Upper lobe of left lung (tissue), 4 donors: ENCODE data around the gene EPS15.

ENCODE experiments used
- EP300 ChIP-seq, 4 donors: sonication (generic); formaldehyde crosslinking; IDR thresholded peaks; one replicate each; pipeline ENCODE4 v1.5.1; 2017; ENCODE audit warnings: antibody characterized with exemption in 4 of 4, control low read depth in 2 of 4
- POLR2A ChIP-seq, 4 donors: fragments of 450-650 bp; IDR thresholded peaks; one replicate each; pipeline ENCODE4 v1.5.1; 2016 to 2017; ENCODE audit warnings: antibody characterized with exemption in 4 of 4, mild to moderate bottlenecking in 2 of 4
- POLR2AphosphoS5 ChIP-seq, 2 donors: sonication (generic); formaldehyde crosslinking; IDR thresholded peaks; one replicate each; pipeline ENCODE4 v1.5.1; 2017; ENCODE audit warnings: antibody characterized with exemption in 2 of 2
- TF ChIP-seq, protein P1 (sequence below), 6 experiments: fragments of 450-650 bp in 4 of 6; fragments of 200-600 bp in 2 of 6; sonication (generic) in 2 of 6; IDR thresholded peaks; one replicate each; pipeline ENCODE4 v1.5.1; 2016 to 2019; ENCODE audit warnings: antibody characterized with exemption in 6 of 6

DNA sequence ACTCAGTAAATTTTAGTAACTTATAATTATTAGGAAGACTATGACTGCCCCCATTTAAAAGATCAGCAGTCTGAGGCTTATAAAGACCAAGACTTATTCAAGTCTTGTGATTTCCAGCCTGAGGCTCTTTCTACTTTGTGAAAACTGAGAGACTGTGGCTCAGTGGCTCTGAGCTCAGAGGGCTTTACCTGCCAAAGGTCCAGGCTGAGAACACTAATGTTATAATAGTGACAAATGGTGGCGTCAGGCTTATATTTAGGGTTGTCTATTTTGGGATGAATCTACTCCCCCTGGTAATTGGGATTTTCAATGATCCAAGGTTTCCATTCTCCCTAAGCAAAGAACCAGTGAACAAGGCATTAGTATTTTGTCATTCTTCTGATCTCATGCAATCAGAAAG lies 42.6 kb upstream of the EPS15 start:
- TF ChIP-seq, protein P1, sequence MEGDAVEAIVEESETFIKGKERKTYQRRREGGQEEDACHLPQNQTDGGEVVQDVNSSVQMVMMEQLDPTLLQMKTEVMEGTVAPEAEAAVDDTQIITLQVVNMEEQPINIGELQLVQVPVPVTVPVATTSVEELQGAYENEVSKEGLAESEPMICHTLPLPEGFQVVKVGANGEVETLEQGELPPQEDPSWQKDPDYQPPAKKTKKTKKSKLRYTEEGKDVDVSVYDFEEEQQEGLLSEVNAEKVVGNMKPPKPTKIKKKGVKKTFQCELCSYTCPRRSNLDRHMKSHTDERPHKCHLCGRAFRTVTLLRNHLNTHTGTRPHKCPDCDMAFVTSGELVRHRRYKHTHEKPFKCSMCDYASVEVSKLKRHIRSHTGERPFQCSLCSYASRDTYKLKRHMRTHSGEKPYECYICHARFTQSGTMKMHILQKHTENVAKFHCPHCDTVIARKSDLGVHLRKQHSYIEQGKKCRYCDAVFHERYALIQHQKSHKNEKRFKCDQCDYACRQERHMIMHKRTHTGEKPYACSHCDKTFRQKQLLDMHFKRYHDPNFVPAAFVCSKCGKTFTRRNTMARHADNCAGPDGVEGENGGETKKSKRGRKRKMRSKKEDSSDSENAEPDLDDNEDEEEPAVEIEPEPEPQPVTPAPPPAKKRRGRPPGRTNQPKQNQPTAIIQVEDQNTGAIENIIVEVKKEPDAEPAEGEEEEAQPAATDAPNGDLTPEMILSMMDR (IDR thresholded peaks at IDR 0.05): no peak
- TF ChIP-seq POLR2A (IDR thresholded peaks at IDR 0.05) (no peak), POLR2AphosphoS5 (IDR thresholded peaks at IDR 0.05) (no peak), EP300 (IDR thresholded peaks at IDR 0.05) (no peak)
